BJ (cell line): ENCODE results near the gene HRH2. TPM values are rescaled to one million over a fixed set of nuclear protein-coding genes. Genes with fewer than 3 reads are reported as not detected.

ENCODE experiments used
- CTCF ChIA-PET: fragments of 350-600 bp; formaldehyde crosslinking; extraction: SDS; loops from one replicate; lab custom pipeline; 2021; ENCODE audit warnings: antibody characterized with exemption, inconsistent platforms; lab: Yijun Ruan, JAX
- POLR2A ChIA-PET: fragments of 300-600 bp; sonication (Branson Sonifier 250); formaldehyde crosslinking; extraction: SDS; loops from one replicate; lab custom pipeline; 2021; ENCODE audit warnings: antibody characterized with exemption; lab: Charles Lee
- DNase-seq: peaks from one replicate; pipeline ENCODE4 v3.0.0-alpha.2; 2011; ENCODE audit warnings: low read depth
- H3K27me3 ChIP-seq: 2 replicates; pipeline ENCODE4 v1.6.0; 2011; ENCODE audit warnings: low read length; ENCODE audit not compliant: control insufficient read depth, insufficient read depth
- H3K36me3 ChIP-seq: 2 replicates; pipeline ENCODE4 v1.5.1; 2011; ENCODE audit warnings: low read length; ENCODE audit not compliant: control insufficient read depth, insufficient read depth
- H3K4me3 ChIP-seq: 2 replicates; pipeline ENCODE4 v1.5.1; 2011; ENCODE audit warnings: low read depth, mild to moderate bottlenecking, control low read depth, low read length
- CTCF ChIP-seq: IDR thresholded peaks from 2 replicates; pipeline ENCODE4 v1.5.1; 2011; ENCODE audit warnings: low read depth, mild to moderate bottlenecking, control low read depth, inconsistent platforms, low read length, moderate library complexity; ENCODE audit not compliant: insufficient read depth
- polyA plus RNA-seq: library from polyadenylated mRNA; depleted of rRNA; stranded (reverse); fragments of >200 nt; gene quantifications from 2 replicates; pipeline ENCODE4 v1.2.3, GENCODE V29; 2011

HRH2 gene
- polyA plus RNA-seq, 1 experiment = not detected

- ChIA-PET CTCF (no interaction called here), POLR2A (no interaction called here)
- no peak for DNase-seq
- Histone ChIP-seq H3K36me3 (no peaks in the 10 kb centered on the region), H3K4me3 (no peak overlapping the region), H3K27me3 (no peaks in the 10 kb centered on the region)
- no peak for TF ChIP-seq CTCF
Observed at GRCh38 chr5:175695161-175696126, 37.6 kb downstream of the HRH2 start.

- ChIA-PET POLR2A (no interaction called here), CTCF (no interaction called here)
- no peaks in the 10 kb centered on the region for H3K36me3 ChIP-seq
- H3K27me3 ChIP-seq = no peaks in the 10 kb centered on the region
- no peak overlapping the region for H3K4me3 ChIP-seq
- no peak for TF ChIP-seq CTCF
- no peak for DNase-seq
Observed at GRCh38 chr5:175696139-175696854, 38.4 kb downstream of the HRH2 start.

- Histone ChIP-seq H3K4me3 (no peak overlapping the region), H3K27me3 (no peaks in the 10 kb centered on the region), H3K36me3 (no peaks in the 10 kb centered on the region)
- no peak for TF ChIP-seq CTCF
- CTCF ChIA-PET = no interaction called here
- no peak for DNase-seq
- POLR2A ChIA-PET = no interaction called here
Observed at GRCh38 chr5:175696855-175697198, 39.0 kb downstream of the HRH2 start.

- Histone ChIP-seq H3K36me3 (no peaks in the 10 kb centered on the region), H3K27me3 (no peaks in the 10 kb centered on the region), H3K4me3 (no peak overlapping the region)
- POLR2A ChIA-PET = no interaction called here
- no peak for TF ChIP-seq CTCF
- DNase-seq = no peak
- CTCF ChIA-PET = no interaction called here
Observed at GRCh38 chr5:175697846-175698245, 40.0 kb downstream of the HRH2 start.

GRCh38 chr5:175698401-175699115, 40.7 kb downstream of the HRH2 start:
- H3K36me3 ChIP-seq = no peaks in the 10 kb centered on the region
- no peaks in the 10 kb centered on the region for H3K27me3 ChIP-seq
- DNase-seq = no peak
- H3K4me3 ChIP-seq = no peak overlapping the region
- ChIA-PET CTCF (no interaction called here), POLR2A (no interaction called here)
- TF ChIP-seq CTCF = no peak
